A549 (cell line): ENCODE measurements around the gene SLC4A4. TPM values are rescaled to one million over a fixed set of nuclear protein-coding genes. Genes with fewer than 3 reads are reported as not detected.
A peak's percentile ranks its signal among the peaks of the same experiment; 100 is the strongest.

ENCODE experiments used
- ATAC-seq, 2 experiments: fragments of 200-7000 bp in 1 of 2; fragments of >200 bp in 1 of 2; cut with Nextera tagmentation in 1 of 2; cut with Tn5 transposase in 1 of 2; 3 replicates each; pipeline versions ENCODE4 v1.8.0 to v1.9.1; 2018 to 2020; ENCODE audit warnings: mild to moderate bottlenecking in 1 of 2, moderate library complexity in 1 of 2
- CTCF ChIA-PET: fragments of 300-600 bp; sonication (Branson Sonifier 250); formaldehyde crosslinking; extraction: SDS; loops from one replicate; lab custom pipeline; 2021; ENCODE audit warnings: antibody characterized with exemption, inconsistent platforms; lab: Yijun Ruan, JAX
- POLR2A ChIA-PET: fragments of 350-600 bp; formaldehyde crosslinking; extraction: SDS; loops from one replicate; lab custom pipeline; 2021; ENCODE audit warnings: antibody characterized with exemption, inconsistent platforms; lab: Yijun Ruan, JAX
- DNase-seq, 2 experiments: peaks; one replicate each; pipeline versions ENCODE4 v3.0.0 to v3.0.0-alpha.2; 2011 to 2016; ENCODE audit warnings: low read depth in 1 of 2, low spot score in 1 of 2
- FAIRE-seq: peaks from 2 replicates; lab custom pipeline; 2011; peaks lifted over from hg19 to GRCh38; lab: Jason Lieb, UNC
- H3K27ac ChIP-seq, 2 experiments: fragments of >200 bp; sonication (Bioruptor Twin); formaldehyde crosslinking; 3 replicates each; pipeline ENCODE4 v1.5.1; 2016 to 2017
- H3K4me1 ChIP-seq: fragments of >200 bp; sonication (Bioruptor Twin); formaldehyde crosslinking; 3 replicates; pipeline ENCODE4 v1.6.1; 2016
- H3K4me2 ChIP-seq: fragments of >200 bp; sonication (Bioruptor Twin); formaldehyde crosslinking; 3 replicates; pipeline ENCODE4 v1.6.1; 2016
- H3K4me3 ChIP-seq: fragments of >200 bp; sonication (Bioruptor Twin); formaldehyde crosslinking; 3 replicates; pipeline ENCODE4 v1.5.1; 2016
- H3K9me3 ChIP-seq: fragments of >200 bp; sonication (Bioruptor Twin); formaldehyde crosslinking; 3 replicates; pipeline ENCODE4 v1.6.1; 2016
- CBX8 ChIP-seq: fragments of 200-600 bp; sonication (generic); IDR thresholded peaks from 2 replicates; pipeline ENCODE4 v1.6.1; 2016
- EHMT2 ChIP-seq: fragments of 200-600 bp; sonication (generic); IDR thresholded peaks from 2 replicates; pipeline ENCODE4 v1.6.1; 2016; ENCODE audit warnings: antibody characterized with exemption, low read depth, mild to moderate bottlenecking, moderate library complexity
- HDAC2 ChIP-seq: fragments of 200-600 bp; sonication (generic); IDR thresholded peaks from 2 replicates; pipeline ENCODE4 v1.6.1; 2016
- HOXA7 ChIP-seq: fragments of 250-450 bp; sonication (Bioruptor Pico); IDR thresholded peaks from 2 replicates; pipeline ENCODE4 v1.5.0; 2020; ENCODE audit warnings: mild to moderate bottlenecking, moderate library complexity
- HOXB5 ChIP-seq: fragments of 250-450 bp; sonication (Bioruptor Pico); IDR thresholded peaks from 2 replicates; pipeline ENCODE4 v1.5.0; 2020; ENCODE audit warnings: mild to moderate bottlenecking, moderate library complexity
- JUN ChIP-seq, 2 experiments: fragments of >200 bp; sonication (Bioruptor Twin); formaldehyde crosslinking; IDR thresholded peaks; 2 replicates in 1 of 2; 3 replicates in 1 of 2; pipeline ENCODE4 v1.6.1; 2016 to 2017
- MYC ChIP-seq: IDR thresholded peaks from 2 replicates; pipeline ENCODE4 v1.6.1; 2012; ENCODE audit warnings: mild to moderate bottlenecking, inconsistent platforms, low read length, improper control_type of control experiment, borderline replicate concordance
- NFE2L2 ChIP-seq: fragments of 150-350 bp; conservative IDR thresholded peaks from 2 replicates; pipeline ENCODE4 v1.6.1; 2014; ENCODE audit warnings: low read length
- NPAS2 ChIP-seq: fragments of 250-450 bp; sonication (Bioruptor Pico); IDR thresholded peaks from 2 replicates; pipeline ENCODE4 v1.8.0; 2022; ENCODE audit warnings: mild to moderate bottlenecking, moderate library complexity, borderline replicate concordance
- PHF8 ChIP-seq: fragments of 200-600 bp; sonication (generic); IDR thresholded peaks from 2 replicates; pipeline ENCODE4 v1.6.1; 2016; ENCODE audit warnings: low read depth, mild to moderate bottlenecking, antibody characterized with exemption, moderate library complexity, borderline replicate concordance
- POLR2AphosphoS2 ChIP-seq: conservative IDR thresholded peaks from 2 replicates; pipeline ENCODE4 v1.6.1; 2012; ENCODE audit warnings: low read length, improper control_type of control experiment, inconsistent platforms
- RAD21 ChIP-seq, 2 experiments: fragments of >200 bp in 1 of 2; sonication (Bioruptor Twin) in 1 of 2; formaldehyde crosslinking in 1 of 2; IDR thresholded peaks in 1 of 2; conservative IDR thresholded peaks in 1 of 2; 2 replicates in 1 of 2; 3 replicates in 1 of 2; pipeline ENCODE4 v1.6.1; 2012 to 2018; ENCODE audit warnings: inconsistent platforms in 1 of 2
- RFX5 ChIP-seq: fragments of 450-650 bp; IDR thresholded peaks from 2 replicates; pipeline ENCODE4 v1.7.1; 2014; ENCODE audit warnings: antibody characterized with exemption, mild to moderate bottlenecking, moderate library complexity
- SREBF2 ChIP-seq: fragments of 450-650 bp; IDR thresholded peaks from 2 replicates; pipeline ENCODE4 v1.6.1; 2014; ENCODE audit warnings: mild to moderate bottlenecking, moderate library complexity
- TFCP2L1 ChIP-seq: fragments of 250-450 bp; sonication (Bioruptor Pico); IDR thresholded peaks from 2 replicates; pipeline ENCODE4 v1.5.0; 2021; ENCODE audit warnings: mild to moderate bottlenecking
- TP53 ChIP-seq: fragments of 250-450 bp; sonication (Bioruptor Pico); IDR thresholded peaks from 2 replicates; pipeline ENCODE4 v1.5.0; 2021; ENCODE audit warnings: mild to moderate bottlenecking, moderate library complexity
- ZC3H11A ChIP-seq: fragments of 450-650 bp; IDR thresholded peaks from 2 replicates; pipeline ENCODE4 v1.6.1; 2014; ENCODE audit warnings: antibody characterized with exemption, mild to moderate bottlenecking
- ZNF302 ChIP-seq: fragments of 250-450 bp; sonication (Bioruptor Pico); IDR thresholded peaks from 2 replicates; pipeline ENCODE4 v1.9.0; 2021; ENCODE audit warnings: inconsistent platforms, mild to moderate bottlenecking, moderate library complexity
- WGBS: methylation state at CpG from one replicate; pipeline ENCODE4 v1.1.6; 2017; ENCODE audit errors: missing lambda C conversion rate; 5-methylcytosine and 5-hydroxymethylcytosine counted together
- polyA plus RNA-seq, 4 experiments: library from polyadenylated mRNA; depleted of rRNA in 3 of 4; stranded (reverse); fragments of >200 nt; fragmentation: RNase III in 1 of 4; extraction: RNeasy Plus Mini Kit Qiagen cat#74134 plus additional on column Dnase treatment in 1 of 4; gene quantifications; 2 replicates in 3 of 4; 3 replicates in 1 of 4; pipeline ENCODE4 v1.2.3, GENCODE V29; 2011 to 2017
- TF ChIP-seq, protein P1 (sequence below): IDR thresholded peaks from 2 replicates; pipeline ENCODE4 v1.6.1; 2012; ENCODE audit warnings: low read depth, borderline replicate concordance
- TF ChIP-seq, protein P2 (sequence below): fragments of 250-450 bp; sonication (Bioruptor Pico); IDR thresholded peaks from 2 replicates; pipeline ENCODE4 v1.5.0; 2020; ENCODE audit warnings: low read depth, mild to moderate bottlenecking, moderate library complexity
- TF ChIP-seq, protein P3 (sequence below): fragments of >200 bp; sonication (Bioruptor Twin); formaldehyde crosslinking; IDR thresholded peaks from 3 replicates; pipeline ENCODE4 v1.6.1; 2016
- TF ChIP-seq, protein P4 (sequence below): IDR thresholded peaks from 2 replicates; pipeline ENCODE4 v1.6.1; 2012
- TF ChIP-seq, protein P5 (sequence below): fragments of 150-350 bp; IDR thresholded peaks from 2 replicates; pipeline ENCODE4 v1.6.1; 2014; ENCODE audit warnings: low read depth, mild to moderate bottlenecking, low read length

Gene SLC4A4
- polyA plus RNA-seq, 2 of the 4 experiments (the other 2 are of a cell fraction) = 1.8 to 2.9 TPM

DNA sequence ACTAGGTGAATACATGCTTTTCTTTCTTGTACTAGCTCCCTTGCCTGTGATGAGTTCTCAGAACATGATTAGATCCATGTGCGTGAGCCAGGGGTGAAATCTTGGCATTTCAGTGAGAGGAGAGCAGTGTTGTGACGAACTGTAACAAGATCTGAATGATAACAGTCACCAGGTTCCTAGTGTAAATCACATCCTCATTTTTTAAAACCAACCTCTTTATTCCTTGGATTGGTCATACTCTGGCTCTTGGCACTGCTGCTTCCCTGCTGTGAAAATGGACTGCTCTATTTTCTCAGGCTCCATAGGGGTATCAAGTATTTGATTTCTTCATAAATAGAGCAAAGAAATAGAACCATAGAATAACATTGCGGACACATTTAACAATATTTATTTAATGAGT, 206.3 kb downstream of the SLC4A4 start:
- no peak overlapping the region for H3K27ac ChIP-seq
- no peak overlapping the region for H3K4me3 ChIP-seq
- POLR2A ChIA-PET = no interaction called here
- no peak for ATAC-seq
- CTCF ChIA-PET = no interaction called here
- peaks cover 13% of the 10 kb centered on the region for H3K4me1 ChIP-seq
- no peak for FAIRE-seq
- 70% methylated on average over 3 of the region's 3 CpGs for WGBS
- H3K9me3 ChIP-seq = no peaks in the 10 kb centered on the region
- DNase-seq = no peak
- TF ChIP-seq, protein P1, sequence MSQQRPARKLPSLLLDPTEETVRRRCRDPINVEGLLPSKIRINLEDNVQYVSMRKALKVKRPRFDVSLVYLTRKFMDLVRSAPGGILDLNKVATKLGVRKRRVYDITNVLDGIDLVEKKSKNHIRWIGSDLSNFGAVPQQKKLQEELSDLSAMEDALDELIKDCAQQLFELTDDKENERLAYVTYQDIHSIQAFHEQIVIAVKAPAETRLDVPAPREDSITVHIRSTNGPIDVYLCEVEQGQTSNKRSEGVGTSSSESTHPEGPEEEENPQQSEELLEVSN = no peak
- no peak for TF ChIP-seq RFX5
- TF ChIP-seq JUN (IDR thresholded peaks at IDR 0.05) = no peak
- no peak for TF ChIP-seq HOXB5 (CRISPR knock-in tag)
- H3K4me2 ChIP-seq = no peak overlapping the region

DNA sequence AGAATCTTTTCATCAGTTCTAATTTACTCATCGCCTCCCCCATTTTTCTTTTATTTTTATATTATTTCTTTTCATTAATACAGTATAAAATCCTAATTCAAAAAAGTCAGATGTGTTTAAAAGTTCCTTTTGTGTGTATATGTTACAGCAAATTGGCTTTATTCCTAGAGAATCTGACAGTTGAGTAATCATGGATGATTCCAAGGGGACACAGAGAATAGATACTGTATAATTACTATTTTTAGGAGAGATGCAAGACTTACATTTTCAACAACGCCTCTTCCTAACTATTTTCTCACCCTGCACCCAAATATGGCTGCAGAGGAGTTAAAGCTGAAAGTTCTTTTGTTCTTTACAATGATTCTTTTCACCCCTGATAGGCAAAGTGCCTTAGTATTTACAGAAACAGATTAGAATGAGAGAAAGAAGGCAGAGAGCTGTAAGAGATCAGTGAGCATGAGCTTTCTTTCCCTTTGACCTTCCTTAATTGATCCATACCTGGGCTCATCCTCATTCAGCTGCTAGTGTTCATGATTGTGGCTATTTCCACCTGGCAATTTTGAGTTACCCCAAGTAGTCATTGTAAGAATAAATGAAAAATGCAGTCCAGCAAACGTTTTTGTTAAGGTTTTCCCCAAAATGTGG, 210.8 kb downstream of the SLC4A4 start:
- H3K4me2 ChIP-seq = peak overlapping the region; percentile 77
- no peak for TF ChIP-seq ZC3H11A
- no peak for TF ChIP-seq TP53 (CRISPR knock-in tag)
- TF ChIP-seq NFE2L2 = no peak
- TF ChIP-seq, protein P2, sequence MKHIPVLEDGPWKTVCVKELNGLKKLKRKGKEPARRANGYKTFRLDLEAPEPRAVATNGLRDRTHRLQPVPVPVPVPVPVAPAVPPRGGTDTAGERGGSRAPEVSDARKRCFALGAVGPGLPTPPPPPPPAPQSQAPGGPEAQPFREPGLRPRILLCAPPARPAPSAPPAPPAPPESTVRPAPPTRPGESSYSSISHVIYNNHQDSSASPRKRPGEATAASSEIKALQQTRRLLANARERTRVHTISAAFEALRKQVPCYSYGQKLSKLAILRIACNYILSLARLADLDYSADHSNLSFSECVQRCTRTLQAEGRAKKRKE = no peak
- TF ChIP-seq, protein P3, sequence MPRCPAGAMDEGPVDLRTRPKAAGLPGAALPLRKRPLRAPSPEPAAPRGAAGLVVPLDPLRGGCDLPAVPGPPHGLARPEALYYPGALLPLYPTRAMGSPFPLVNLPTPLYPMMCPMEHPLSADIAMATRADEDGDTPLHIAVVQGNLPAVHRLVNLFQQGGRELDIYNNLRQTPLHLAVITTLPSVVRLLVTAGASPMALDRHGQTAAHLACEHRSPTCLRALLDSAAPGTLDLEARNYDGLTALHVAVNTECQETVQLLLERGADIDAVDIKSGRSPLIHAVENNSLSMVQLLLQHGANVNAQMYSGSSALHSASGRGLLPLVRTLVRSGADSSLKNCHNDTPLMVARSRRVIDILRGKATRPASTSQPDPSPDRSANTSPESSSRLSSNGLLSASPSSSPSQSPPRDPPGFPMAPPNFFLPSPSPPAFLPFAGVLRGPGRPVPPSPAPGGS = no peak
- TF ChIP-seq MYC = no peak
- TF ChIP-seq, protein P4, sequence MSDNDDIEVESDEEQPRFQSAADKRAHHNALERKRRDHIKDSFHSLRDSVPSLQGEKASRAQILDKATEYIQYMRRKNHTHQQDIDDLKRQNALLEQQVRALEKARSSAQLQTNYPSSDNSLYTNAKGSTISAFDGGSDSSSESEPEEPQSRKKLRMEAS = no peak
- TF ChIP-seq SREBF2 = no peak
- no peak for TF ChIP-seq POLR2AphosphoS2
- no peak for TF ChIP-seq EHMT2
- TF ChIP-seq, protein P5, sequence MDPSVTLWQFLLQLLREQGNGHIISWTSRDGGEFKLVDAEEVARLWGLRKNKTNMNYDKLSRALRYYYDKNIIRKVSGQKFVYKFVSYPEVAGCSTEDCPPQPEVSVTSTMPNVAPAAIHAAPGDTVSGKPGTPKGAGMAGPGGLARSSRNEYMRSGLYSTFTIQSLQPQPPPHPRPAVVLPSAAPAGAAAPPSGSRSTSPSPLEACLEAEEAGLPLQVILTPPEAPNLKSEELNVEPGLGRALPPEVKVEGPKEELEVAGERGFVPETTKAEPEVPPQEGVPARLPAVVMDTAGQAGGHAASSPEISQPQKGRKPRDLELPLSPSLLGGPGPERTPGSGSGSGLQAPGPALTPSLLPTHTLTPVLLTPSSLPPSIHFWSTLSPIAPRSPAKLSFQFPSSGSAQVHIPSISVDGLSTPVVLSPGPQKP = no peak
- TF ChIP-seq HDAC2 = no peak
- TF ChIP-seq CBX8 = no peak
- TF ChIP-seq NPAS2 (CRISPR knock-in tag) = no peak
- TF ChIP-seq TFCP2L1 (CRISPR knock-in tag) = no peak
- TF ChIP-seq ZNF302 (CRISPR knock-in tag) = no peak
- no peak for TF ChIP-seq RAD21 (conservative IDR thresholded peaks at IDR 0.05 in 1 of 2, IDR thresholded peaks at IDR 0.05 in 1 of 2)
- no peak for TF ChIP-seq PHF8
- no peak for TF ChIP-seq HOXA7
- peaks cover 30% of the 10 kb centered on the region for H3K4me1 ChIP-seq
- FAIRE-seq = no peak
- WGBS = 46% methylated on average over 3 of the region's 3 CpGs
- no peak overlapping the region for H3K4me3 ChIP-seq
- peak overlapping the region; percentile 57 to 65; a peak in 5 of 6 replicates for H3K27ac ChIP-seq
- no peaks in the 10 kb centered on the region for H3K9me3 ChIP-seq
- ChIA-PET CTCF (interaction anchor here (0.8 to 1.2 kb wide), 2 partner anchors 54 to 320 kb away, joined by 3 to 4 read pairs; no protein-coding TSS in a partner anchor), POLR2A (no interaction called here)
- ATAC-seq = peak in 1 of 2 experiments; percentile 32; a peak in 2 of 6 replicates
- DNase-seq = no peak
